H1 (cell line): ENCODE measurements around the gene CCK. TPM values are rescaled to one million over a fixed set of nuclear protein-coding genes. Genes with fewer than 3 reads are reported as not detected.

Experiments used
- CEBPB ChIP-seq: IDR thresholded peaks from 2 replicates; pipeline ENCODE4 v1.6.1; 2012; ENCODE audit warnings: low read depth, low read length
- CHD7 ChIP-seq: fragments of 300-600 bp; sonication (generic); IDR thresholded peaks from 2 replicates; pipeline ENCODE4 v1.7.1; 2012; ENCODE audit warnings: low read length, moderate library complexity, mild to moderate bottlenecking, inconsistent platforms; ENCODE audit not compliant: insufficient replicate concordance
- KDM4A ChIP-seq: IDR thresholded peaks from one replicate; pipeline ENCODE4 v1.7.1; 2012; ENCODE audit warnings: low read depth, mild to moderate bottlenecking, moderate library complexity, low read length, inconsistent platforms; ENCODE audit not compliant: severe bottlenecking
- TAF1 ChIP-seq: IDR thresholded peaks from 2 replicates; pipeline ENCODE4 v1.6.1; 2011; ENCODE audit warnings: mild to moderate bottlenecking, low read depth, low read length
- polyA plus RNA-seq, 7 experiments: library from polyadenylated mRNA; depleted of rRNA in 3 of 7; stranded (reverse) in 5 of 7; unstranded in 2 of 7; fragments of >200 nt in 5 of 7; fragments of 200-250 nt in 2 of 7; gene quantifications; 1 replicate in 5 of 7; 2 replicates in 1 of 7; 4 replicates in 1 of 7; pipeline versions ENCODE4 v1.2.1 to v1.2.3, GENCODE V29; 2011 to 2013; ENCODE audit warnings: missing spikeins in 2 of 7, mixed read lengths in 2 of 7
- total RNA-seq: library from RNA; stranded (reverse); fragmentation: NEBNext Ultra II Directional; extraction: Animal tissue kit (Norgen Biotek cat#: 25700); gene quantifications from 2 replicates; pipeline ENCODE4 v1.2.1, GENCODE V29; 2021

The CCK gene
- total and polyA plus RNA-seq, 2 of the 8 experiments (the other 6 are each of a cell fraction or from before 2014, with no cell fraction given), result 0.99 to 2.8 TPM

- no peak for TF ChIP-seq CHD7
- TF ChIP-seq KDM4A, result no peak
- TF ChIP-seq TAF1, result no peak
- no peak for TF ChIP-seq CEBPB
These were observed 11.7 kb upstream of the CCK start (continued) for GRCh38 chr3:42277676-42278075.
